Subcutaneous adipose tissue (tissue), 4 donors: ENCODE results near the gene TMPRSS7. TPM values are rescaled to one million over a fixed set of nuclear protein-coding genes. Genes with fewer than 3 reads are reported as not detected.

Experiments used
- CTCF ChIP-seq: fragments of 450-650 bp; IDR thresholded peaks from one replicate; pipeline ENCODE4 v1.5.1; 2016; ENCODE audit warnings: low read depth, mild to moderate bottlenecking, control low read depth, antibody characterized with exemption, moderate library complexity
- total RNA-seq, 4 donors: library from RNA; depleted of rRNA; stranded (reverse); fragments of >200 nt; gene quantifications; one replicate each; pipeline ENCODE4 v1.1.0, GENCODE V29; 2016

The TMPRSS7 gene
- total RNA-seq, 4 donors from 2014 or later, result not detected

- no peak for TF ChIP-seq CTCF
These were observed 52.5 kb downstream of the TMPRSS7 start for GRCh38 chr3:112086875-112087524.

- no peak for TF ChIP-seq CTCF
These were observed 53.2 kb downstream of the TMPRSS7 start for GRCh38 chr3:112087746-112088145.

GRCh38 chr3:112088944-112089343, 54.4 kb downstream of the TMPRSS7 start:
- no peak for TF ChIP-seq CTCF

- TF ChIP-seq CTCF, result no peak
These were observed 55.7 kb downstream of the TMPRSS7 start for GRCh38 chr3:112089956-112090886.

GRCh38 chr3:112090887-112091586, 56.5 kb downstream of the TMPRSS7 start:
- no peak for TF ChIP-seq CTCF

- TF ChIP-seq CTCF, result no peak
These were observed 58.1 kb downstream of the TMPRSS7 start for GRCh38 chr3:112092496-112093179.
